Superior temporal gyrus (tissue), 1 donor: Measurements from ENCODE around the gene SZT2.
"Not testable (repeated sequence)": the region's sequence is repeated elsewhere in the genome, so short reads cannot be mapped to it uniquely, and the experiment has no call there.

Source experiments
- DNase-seq: peaks from one replicate; pipeline ENCODE4 v3.0.0-alpha.2; 2016; ENCODE audit errors: extremely low spot score

SZT2 gene

DNA sequence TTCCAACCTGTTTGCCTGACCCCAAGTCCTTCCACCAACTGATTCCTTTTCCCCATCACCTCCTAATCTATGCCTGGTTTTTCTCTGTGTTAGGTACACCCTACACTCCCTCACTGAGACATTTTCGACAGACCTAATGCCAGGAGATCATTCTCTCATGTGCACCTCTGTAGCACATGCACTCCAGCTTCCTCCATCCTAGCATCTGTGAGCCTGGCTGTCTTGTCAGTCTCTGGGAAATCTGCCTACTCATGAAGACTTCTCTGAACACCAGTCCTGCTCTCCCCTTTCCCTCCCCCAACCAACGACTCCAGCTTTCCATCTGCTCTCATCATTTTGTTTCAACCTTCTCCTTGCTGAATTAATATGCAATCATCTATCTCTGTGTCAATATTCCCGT is 1.1 kb upstream of the SZT2 start:
- DNase-seq, result no peak

DNA sequence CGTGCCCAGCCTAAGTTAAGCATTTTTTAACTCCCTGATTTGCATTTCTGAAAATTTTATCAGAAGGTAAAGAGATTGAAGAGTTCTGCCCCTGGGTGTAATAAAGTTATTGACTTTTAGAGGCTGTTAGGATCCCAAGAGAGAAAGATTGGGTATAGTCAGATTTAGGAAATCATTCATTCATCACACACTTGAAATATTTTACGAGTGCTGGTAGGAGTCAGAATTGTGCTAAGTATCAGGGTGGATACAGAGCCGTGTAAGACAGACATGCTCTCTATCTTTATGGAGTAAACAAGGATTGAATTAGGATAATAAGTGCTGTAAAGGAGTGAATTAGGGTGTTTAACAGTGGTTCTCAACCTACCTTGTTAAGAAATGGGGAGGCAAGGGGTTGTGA is 3.0 kb downstream of the SZT2 start:
- no peak for DNase-seq

DNA sequence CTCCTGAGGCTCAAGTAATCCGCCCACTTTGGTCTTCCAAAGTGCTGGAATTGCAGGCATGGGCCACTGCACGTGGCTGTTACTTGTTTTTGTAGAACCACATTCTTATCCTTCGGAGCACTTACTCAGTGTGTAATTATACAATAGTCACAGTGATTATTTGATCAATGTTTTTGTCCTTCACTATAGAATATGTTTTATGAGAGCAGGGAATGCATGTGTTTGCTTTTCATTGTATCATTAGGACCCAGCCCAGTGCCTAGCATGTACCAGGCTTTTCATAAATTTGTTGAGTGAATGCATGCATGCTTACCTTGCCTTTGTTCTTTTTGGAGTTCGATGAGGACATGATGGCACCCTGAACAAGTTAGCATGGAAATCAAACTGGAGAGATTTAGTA is 5.8 kb downstream of the SZT2 start:
- no peak for DNase-seq

DNA sequence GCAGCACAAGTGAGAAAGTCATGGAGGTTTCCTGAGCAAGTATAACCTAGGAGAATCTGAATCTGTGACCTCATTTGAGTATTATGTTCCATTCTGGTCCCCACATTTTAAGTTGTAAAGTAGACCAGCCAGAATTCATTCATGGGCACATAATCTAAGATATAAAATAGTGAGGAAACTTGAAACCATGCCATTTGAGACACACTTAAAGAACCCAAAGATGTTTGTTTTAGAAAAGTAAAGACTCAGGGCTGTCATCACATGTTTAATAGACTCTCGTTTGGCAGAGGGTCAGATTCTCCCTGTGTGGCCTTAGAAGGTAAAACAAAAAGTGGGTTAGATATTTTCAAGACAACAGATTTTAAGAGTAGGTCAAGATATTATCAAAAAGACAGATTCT is 6.4 kb downstream of the SZT2 start:
- DNase-seq, result no peak

DNA sequence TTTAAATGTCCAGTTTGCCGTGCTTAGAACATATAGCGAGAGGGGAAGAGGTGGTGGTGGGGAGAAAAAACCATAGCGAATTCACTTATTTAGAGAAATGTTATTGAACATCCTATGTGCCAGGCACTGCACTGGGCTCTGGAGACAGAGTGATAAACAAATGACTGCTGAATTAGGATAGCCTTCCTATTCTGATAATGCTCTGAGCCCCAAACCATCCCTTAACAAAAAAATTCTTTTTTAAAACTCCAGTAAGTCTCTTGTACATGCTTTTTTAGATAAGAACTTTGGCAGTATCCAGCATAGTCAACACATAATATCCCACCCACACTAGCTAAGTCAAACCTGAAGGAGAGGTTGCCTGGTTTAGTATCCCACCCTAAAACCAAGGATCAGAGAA is 8.5 kb downstream of the SZT2 start:
- no peak for DNase-seq

DNA sequence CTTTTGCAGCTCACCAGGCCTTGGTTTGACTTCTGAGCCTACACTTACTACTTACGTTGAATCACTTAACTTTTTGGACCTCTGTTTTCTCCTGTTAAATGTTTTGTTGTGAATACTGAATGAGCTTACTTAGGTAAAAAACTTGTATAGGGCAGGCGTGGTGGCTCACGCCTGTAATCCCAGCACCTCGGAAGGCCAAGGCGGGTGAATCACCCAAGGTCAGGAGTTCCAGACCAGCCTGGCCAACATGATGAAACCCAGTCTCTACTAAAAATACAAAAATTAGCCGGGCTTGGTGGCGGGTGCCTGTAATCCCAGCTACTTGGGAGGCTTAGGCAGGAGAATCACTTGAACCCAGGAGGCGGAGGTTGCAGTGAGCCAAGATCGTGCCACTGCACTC is 10.7 kb downstream of the SZT2 start:
- DNase-seq, result not testable (repeated sequence)

DNA sequence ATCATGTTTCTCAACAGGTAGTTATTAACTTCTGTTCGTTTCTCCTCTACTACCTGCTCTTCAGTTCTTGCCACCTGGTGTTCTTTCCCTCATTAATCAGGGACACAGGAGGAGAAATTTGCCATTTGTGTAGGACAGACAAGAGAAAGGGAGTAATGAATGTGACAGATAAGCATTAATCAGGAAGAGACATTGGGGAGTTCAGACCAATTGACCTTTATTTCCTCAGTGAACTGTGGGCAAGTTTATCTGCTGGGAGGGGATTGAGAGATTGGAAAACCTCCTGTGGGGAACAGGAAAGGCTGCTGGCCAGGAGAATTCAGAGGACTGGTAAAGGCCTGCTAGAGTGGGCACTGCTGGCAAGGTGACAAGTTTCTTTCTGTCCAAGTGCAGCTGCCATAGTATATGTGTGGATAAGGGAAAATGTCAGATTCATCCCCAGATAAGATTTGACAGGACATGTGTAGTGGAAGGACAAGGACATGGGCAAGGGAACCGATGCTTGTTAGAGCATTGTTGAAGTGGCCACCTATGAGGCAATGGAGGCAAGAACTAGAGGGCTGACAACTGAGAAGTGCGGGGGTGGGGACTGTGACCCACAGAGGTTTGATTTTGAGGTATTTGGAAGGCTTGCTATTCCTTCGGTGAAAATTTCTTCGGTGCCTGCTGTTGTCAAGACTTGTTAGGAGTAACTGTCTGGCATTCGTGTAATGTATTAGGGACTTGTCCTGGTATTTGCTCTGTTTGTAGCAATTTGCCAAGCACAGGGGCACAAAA is 12.6 kb downstream of the SZT2 start:
- no peak for DNase-seq

DNA sequence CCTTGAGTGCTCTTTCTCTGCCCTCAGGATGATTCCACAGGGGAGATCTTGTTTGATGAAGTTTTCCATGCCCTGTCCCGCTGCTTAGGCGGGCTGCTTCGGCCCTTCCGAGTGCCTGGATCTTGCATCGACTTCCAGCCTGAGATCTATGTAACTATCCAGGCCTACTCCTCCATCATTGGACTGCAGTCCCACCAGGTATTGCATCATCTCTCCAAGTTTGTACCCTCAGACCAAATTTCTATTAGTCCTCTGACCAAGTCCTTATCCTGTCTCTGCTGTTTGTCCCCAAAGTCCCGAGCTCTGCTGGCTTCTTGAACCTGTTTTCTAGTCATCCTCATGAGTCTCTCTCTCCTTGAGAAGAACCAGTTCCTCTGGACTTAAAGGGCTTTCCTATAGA is 14.7 kb downstream of the SZT2 start:
- DNase-seq, result no peak

DNA sequence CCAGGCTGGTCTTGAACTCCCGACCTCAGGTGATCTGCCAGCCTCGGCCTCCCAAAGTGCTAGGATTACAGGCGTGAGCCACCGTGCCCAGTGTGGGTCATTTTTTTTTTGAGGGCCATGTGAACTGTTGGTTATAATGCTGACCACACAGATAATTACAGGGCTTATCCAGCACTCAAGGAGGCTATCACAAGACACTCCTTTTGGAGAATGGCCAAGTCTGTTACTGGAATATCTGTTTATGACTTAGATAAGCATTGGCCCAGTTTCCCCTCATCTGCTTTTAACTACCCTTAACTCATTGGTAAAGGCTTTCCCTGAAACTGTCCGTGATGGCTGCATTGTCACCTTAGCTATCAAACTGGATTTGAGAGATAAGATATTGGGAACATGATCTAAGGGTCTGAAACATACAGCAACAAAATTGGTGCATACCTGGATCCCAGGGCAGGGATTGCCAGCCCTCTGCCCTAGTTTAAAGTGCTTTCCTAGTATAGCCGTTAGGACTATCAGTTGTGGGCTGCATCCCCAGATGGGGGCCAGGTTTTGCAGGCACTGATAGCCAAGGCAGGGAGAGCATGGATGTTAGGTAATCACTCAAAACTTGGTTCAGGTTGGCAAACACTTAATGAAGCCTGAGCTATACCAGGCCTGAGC is 15.6 kb downstream of the SZT2 start:
- no peak for DNase-seq

DNA sequence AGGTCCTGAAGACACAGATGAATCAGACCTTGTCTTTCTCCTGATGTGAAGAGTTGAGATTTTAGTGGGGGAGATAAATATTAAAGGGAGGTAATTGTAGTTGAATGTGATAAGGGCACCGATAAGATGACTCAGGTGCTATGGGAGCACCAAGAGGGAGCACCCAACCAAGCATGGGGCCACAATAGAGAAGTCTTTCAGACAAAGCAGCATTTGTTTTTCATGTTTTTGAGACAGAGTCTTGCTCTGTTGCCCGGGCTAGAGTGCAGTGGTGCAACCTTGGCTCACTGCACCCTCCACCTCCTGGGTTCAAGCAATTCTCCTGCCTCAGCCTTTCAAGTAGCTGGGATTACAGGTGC is 16.2 kb downstream of the SZT2 start:
- no peak for DNase-seq

DNA sequence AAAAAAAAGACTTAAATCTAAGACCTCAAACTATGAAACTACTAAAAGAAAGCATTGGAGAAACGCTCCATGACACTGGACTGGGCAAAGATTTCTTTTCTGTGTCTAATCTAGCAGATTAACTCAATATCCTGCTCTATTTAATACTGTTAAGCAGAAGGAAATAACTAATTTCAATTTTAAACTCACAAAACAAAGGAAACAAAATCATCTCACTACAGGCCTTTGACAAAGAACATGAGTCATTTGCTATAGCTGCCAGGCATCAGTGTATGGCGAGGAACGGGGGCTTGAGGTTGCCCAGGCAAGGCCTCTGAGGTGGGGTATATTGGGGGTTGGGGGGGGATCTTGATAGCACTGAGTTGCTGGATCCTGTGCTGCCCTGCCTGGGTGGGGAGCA is 20.9 kb downstream of the SZT2 start:
- DNase-seq, result no peak

DNA sequence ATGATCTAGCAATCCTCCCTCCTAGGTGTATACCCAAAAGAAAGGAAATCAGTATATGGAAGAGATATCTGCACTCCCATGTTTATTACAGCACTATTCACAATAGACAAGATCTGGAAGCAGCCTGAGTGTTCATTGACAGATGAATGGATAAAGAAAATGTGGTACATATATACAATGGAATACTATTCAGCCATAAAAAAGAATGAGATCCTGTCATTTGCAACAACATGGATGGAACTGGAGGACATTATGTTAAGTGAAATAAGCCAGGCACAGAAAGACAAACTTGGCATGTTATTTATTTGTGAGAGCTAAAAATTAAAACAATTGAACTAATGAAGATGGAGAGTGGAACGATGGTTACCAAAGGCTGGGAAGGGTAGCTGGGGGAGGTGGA is 23.7 kb downstream of the SZT2 start:
- not testable (repeated sequence) for DNase-seq

DNA sequence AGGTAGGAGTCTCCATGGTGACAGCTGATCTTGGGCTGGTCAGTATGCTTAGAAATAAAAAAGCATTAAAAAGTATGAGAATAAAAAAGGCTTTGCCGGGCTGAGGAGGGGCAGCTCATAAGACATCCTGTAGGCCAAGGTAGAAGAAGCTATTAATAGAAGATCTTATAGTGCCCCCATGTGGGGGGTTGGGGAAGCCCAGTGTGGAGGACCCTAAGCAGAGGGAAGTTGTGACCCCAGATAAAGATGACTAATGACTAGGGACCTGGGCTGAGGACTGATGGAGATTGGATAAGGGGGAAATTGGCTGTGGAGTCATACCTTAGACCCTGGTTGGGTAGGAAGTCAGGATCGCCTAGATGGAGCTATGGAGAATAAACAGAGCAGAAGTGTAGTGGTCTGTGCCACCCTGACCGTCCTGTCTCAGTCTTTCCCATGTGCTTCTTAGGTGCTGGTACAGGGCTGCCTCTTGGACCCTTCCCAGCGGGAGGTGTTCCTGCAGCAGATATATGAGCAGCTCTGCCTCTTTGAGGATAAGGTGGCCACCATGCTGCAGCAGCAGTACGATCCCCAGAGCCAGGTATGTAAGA is 25.0 kb downstream of the SZT2 start:
- peak; percentile 71 for DNase-seq

DNA sequence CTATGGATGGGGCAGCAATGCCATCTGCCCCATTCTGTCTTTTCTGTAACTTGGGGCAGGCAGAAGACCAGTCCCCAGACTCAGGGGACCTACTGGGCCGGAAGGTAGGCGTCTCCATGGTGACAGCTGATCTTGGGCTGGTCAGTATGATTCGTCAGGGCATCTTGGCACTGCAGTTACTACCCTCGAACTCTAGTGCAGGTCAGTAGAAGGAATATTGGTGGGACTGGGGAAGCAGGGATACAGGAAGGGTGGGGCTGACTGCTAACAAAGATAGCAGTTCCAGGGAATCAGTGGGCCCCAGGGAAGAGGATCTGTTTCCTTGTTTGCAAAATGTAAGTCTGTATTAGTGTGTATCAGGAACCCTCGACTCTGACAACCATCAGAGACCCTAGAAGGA is 26.2 kb downstream of the SZT2 start:
- DNase-seq, result no peak

DNA sequence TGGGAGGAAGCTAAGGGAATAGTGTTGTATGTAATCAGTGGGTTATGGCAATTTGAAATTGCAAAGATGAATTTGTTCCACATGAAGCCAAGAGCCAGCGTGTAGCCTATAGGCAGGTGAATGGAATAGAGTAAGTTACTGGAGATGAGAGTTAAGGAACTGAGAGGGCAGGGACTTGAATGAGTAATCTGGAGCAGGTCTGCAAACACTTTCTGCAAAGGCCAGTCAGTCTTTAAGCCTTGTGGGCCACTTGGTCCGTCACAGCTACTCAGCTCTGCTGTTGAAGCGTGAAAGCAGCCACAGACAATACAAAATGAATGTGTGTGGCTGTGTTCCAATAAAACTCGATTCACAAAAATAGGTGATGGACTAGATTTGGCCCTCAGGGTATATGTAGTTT is 29.2 kb downstream of the SZT2 start:
- no peak for DNase-seq

DNA sequence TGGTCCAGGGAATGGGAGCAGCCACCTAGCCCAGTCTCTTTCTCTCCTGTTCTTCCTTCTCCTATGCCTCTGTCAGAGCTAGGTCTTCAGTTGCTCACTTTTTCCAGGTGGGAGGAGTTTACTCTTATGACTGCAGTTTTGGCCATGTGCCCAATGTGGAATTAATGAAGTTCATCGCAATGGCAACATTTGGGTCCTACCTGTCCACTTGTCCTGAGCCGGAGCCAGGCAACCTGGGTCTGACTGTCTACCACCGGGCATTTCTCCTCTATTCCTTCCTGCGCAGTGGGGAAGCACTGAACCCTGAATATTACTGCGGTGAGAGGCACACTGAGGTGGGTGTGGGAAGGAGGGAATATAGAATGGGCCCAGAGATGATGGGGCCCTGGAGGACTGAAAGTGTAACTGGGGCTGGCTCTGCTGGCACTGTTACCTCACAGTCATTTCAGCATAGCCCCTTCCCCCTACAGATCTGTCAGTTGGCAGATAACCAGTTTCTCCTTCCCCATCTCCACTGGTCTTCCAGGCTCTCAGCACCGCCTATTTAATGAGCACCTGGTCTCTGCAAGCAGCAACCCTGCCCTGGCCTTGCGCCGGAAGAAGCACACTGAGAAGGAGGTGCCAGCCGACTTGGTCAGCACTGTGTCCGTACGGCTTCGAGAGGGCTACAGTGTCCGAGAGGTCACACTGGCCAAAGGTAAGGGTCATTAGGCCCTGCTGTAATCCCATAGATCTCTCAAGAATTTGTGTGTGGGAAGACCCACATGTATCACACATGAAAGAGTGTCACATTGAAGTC is 30.1 kb downstream of the SZT2 start:
- no peak for DNase-seq

DNA sequence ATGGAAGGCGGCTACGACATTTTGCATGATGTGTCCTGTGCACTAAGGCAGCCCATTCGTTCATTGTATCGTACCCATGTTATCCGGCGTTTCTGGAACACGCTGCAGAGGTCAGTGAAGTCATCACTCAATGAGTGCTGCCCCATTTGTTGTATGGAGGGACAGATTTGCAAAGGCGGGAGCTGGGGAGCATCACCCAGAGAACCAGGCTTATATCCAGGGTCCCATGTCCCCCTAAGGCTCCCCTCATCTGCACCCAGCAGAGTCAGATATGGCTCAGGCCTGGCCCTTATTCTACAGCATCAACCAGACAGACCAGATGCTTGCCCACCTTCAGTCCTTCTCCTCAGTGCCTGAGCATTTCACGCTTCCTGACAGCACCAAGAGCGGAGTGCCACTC is 31.2 kb downstream of the SZT2 start:
- DNase-seq, result no peak

DNA sequence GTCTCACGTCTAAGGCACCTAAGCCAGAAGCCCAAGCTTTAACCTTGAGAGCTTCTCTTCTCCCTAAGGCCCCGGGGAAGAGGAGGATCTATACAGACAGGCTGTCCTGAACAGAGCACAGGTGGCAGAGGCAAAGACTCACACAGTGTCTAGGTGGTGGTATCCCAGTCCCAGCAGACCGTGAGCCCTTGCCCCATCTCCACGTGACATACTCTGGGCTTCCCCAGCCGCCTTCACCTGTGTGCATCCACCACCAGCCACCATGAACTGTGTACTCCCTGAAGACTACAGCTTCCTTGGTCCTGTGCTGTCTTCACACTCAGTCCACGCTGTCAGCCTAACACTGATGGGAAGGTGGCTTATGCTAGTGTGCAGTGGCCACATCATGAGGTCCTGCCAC is 31.7 kb downstream of the SZT2 start:
- DNase-seq, result no peak

DNA sequence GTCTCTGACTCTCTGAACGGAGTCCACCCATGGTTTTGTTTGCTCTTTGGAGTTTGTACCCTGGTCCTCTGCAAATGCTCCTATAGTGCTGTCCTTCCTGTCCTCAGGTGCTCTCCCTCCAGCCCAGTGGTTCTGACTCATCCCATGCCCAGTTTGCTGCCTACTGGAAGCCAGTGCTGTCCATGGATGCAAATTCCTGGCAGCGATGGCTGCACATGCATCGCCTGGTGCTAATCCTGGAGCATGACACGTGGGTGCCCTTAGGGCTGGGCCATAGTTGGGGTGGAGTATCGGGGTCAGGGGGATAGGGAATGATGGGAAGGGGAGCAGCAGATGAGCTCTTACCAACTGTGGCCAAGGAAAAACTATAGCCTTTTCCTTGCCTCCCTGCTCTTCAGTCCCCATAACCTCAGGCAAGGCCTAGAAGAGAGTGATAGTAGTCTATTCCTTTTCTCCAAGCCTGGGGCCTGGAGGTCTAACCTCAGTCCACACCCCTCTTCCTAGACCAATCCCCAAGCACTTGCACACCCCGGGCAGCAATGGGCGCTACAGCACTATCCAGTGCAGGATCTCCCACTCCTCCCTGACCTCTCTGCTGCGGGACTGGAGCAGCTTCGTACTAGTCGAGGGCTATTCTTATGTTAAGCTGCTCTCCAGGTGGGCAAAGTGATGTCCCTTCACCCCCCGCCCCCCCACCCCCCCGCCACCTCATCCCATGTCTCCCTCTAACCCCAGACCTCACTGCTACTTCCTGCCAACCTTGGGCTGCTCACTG is 32.5 kb downstream of the SZT2 start:
- no peak for DNase-seq

DNA sequence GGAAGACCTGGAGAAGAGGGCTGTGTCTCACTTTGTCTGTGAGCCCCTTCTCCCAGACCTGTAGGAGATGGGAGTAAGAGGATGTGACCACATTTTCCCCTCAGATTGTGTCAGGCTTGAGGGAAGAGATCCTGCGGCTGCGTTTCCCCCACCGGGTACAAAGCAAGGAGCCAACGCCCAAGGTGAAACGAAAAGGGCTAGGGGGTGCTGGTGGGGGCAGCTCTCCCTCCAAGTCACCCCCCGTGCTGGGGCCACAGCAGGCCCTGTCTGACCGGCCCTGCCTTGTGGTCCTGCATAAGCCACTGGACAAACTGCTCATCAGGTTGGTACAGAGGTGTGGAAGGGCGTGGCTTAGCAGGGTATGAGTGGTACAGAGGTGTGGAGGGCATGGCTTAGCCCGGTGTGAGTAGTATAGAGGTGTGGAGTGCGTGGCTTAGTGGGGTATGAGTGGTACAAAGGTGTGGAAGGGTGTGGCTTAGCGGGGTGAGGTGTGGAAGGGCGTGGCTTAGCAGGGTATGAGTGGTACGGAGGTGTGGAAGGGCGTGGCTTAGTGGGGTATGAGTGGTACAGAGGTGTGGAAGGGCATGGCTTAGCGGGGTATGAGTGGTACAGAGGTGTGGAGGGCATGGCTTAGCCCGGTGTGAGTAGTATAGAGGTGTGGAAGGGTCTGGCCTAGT is 33.4 kb downstream of the SZT2 start:
- DNase-seq, result no peak
